Measurements from ENCODE around the gene LIPC.

- TF ChIP-seq CTCF (conservative IDR thresholded peaks at IDR 0.05; ENCODE audit: low read depth, low read length), result no peak
- TF ChIP-seq EZH2 (IDR thresholded peaks at IDR 0.05; ENCODE audit: borderline replicate concordance, low read depth, low read length, poor library complexity, severe bottlenecking), result no peak
Measured at GRCh38 chr15:58433597-58434333, 2.0 kb downstream of the LIPC start.

All from A673 (cell line).